SK-N-SH (cell line): Measurements from ENCODE around the gene TRPM8.
"Not testable (repeated sequence)": the region's sequence is repeated elsewhere in the genome, so short reads cannot be mapped to it uniquely, and the experiment has no call there.

Source experiments
- CHD2 ChIP-seq: fragments of 150-350 bp; IDR thresholded peaks from 2 replicates; pipeline ENCODE4 v1.6.1; 2018; ENCODE audit warnings: low read length; ENCODE audit not compliant: partially characterized antibody
- EP300 ChIP-seq, 2 experiments: IDR thresholded peaks; 2 replicates each; pipeline versions ENCODE4 v1.4.0 to v1.6.1; 2012; ENCODE audit warnings: borderline replicate concordance in 1 of 2, low read depth in 1 of 2, low read length in 1 of 2
- EZH2phosphoT487 ChIP-seq: fragments of 200-600 bp; sonication (generic); IDR thresholded peaks from 2 replicates; pipeline ENCODE4 v1.6.1; 2017; ENCODE audit warnings: low read depth, mixed run types, mild to moderate bottlenecking, antibody characterized with exemption, moderate library complexity, borderline replicate concordance
- MEF2A ChIP-seq: IDR thresholded peaks from 2 replicates; pipeline ENCODE4 v1.4.0; 2012; ENCODE audit warnings: low read depth, borderline replicate concordance
- POLR2AphosphoS5 ChIP-seq: IDR thresholded peaks from 2 replicates; pipeline ENCODE4 v1.6.1; 2012; ENCODE audit warnings: low read depth, low read length
- SIN3A ChIP-seq: IDR thresholded peaks from 2 replicates; pipeline ENCODE4 v1.6.1; 2012; ENCODE audit warnings: low read depth, mild to moderate bottlenecking, low read length, moderate library complexity, borderline replicate concordance
- TAF1 ChIP-seq: IDR thresholded peaks from 2 replicates; pipeline ENCODE4 v1.6.1; 2012; ENCODE audit warnings: low read depth, mild to moderate bottlenecking, low read length, moderate library complexity, borderline replicate concordance
- TF ChIP-seq, protein P1 (sequence below): fragments of 200-600 bp; sonication (generic); IDR thresholded peaks from 2 replicates; pipeline ENCODE4 v1.6.1; 2017; ENCODE audit warnings: antibody characterized with exemption, mild to moderate bottlenecking, moderate library complexity
- TF ChIP-seq, protein P2 (sequence below): IDR thresholded peaks from 2 replicates; pipeline ENCODE4 v1.4.0; 2012; ENCODE audit warnings: low read depth, borderline replicate concordance
- TF ChIP-seq, protein P3 (sequence below): IDR thresholded peaks from 2 replicates; pipeline ENCODE4 v1.6.1; 2012; ENCODE audit warnings: mild to moderate bottlenecking, low read depth, low read length, moderate library complexity

GRCh38 chr2:233965646-233966045, 48.5 kb downstream of the TRPM8 start:
- TF ChIP-seq, protein P1, sequence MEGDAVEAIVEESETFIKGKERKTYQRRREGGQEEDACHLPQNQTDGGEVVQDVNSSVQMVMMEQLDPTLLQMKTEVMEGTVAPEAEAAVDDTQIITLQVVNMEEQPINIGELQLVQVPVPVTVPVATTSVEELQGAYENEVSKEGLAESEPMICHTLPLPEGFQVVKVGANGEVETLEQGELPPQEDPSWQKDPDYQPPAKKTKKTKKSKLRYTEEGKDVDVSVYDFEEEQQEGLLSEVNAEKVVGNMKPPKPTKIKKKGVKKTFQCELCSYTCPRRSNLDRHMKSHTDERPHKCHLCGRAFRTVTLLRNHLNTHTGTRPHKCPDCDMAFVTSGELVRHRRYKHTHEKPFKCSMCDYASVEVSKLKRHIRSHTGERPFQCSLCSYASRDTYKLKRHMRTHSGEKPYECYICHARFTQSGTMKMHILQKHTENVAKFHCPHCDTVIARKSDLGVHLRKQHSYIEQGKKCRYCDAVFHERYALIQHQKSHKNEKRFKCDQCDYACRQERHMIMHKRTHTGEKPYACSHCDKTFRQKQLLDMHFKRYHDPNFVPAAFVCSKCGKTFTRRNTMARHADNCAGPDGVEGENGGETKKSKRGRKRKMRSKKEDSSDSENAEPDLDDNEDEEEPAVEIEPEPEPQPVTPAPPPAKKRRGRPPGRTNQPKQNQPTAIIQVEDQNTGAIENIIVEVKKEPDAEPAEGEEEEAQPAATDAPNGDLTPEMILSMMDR = not testable (repeated sequence)
- not testable (repeated sequence) for TF ChIP-seq POLR2AphosphoS5; EZH2phosphoT487; MEF2A; SIN3A; CHD2; EP300 (IDR thresholded peaks at IDR 0.05; ENCODE audit: borderline replicate concordance in 1 of 2, low read depth in 1 of 2, low read length in 1 of 2); TAF1
- TF ChIP-seq, protein P2, sequence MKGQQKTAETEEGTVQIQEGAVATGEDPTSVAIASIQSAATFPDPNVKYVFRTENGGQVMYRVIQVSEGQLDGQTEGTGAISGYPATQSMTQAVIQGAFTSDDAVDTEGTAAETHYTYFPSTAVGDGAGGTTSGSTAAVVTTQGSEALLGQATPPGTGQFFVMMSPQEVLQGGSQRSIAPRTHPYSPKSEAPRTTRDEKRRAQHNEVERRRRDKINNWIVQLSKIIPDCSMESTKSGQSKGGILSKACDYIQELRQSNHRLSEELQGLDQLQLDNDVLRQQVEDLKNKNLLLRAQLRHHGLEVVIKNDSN = not testable (repeated sequence)
- TF ChIP-seq, protein P3, sequence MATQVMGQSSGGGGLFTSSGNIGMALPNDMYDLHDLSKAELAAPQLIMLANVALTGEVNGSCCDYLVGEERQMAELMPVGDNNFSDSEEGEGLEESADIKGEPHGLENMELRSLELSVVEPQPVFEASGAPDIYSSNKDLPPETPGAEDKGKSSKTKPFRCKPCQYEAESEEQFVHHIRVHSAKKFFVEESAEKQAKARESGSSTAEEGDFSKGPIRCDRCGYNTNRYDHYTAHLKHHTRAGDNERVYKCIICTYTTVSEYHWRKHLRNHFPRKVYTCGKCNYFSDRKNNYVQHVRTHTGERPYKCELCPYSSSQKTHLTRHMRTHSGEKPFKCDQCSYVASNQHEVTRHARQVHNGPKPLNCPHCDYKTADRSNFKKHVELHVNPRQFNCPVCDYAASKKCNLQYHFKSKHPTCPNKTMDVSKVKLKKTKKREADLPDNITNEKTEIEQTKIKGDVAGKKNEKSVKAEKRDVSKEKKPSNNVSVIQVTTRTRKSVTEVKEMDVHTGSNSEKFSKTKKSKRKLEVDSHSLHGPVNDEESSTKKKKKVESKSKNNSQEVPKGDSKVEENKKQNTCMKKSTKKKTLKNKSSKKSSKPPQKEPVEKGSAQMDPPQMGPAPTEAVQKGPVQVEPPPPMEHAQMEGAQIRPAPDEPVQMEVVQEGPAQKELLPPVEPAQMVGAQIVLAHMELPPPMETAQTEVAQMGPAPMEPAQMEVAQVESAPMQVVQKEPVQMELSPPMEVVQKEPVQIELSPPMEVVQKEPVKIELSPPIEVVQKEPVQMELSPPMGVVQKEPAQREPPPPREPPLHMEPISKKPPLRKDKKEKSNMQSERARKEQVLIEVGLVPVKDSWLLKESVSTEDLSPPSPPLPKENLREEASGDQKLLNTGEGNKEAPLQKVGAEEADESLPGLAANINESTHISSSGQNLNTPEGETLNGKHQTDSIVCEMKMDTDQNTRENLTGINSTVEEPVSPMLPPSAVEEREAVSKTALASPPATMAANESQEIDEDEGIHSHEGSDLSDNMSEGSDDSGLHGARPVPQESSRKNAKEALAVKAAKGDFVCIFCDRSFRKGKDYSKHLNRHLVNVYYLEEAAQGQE = not testable (repeated sequence)
